PC-9 (cell line): ENCODE data around the gene MAGEC3. TPM values are rescaled to one million over a fixed set of nuclear protein-coding genes. Genes with fewer than 3 reads are reported as not detected.
A peak's percentile ranks its signal among the peaks of the same experiment; 100 is the strongest.

Experiments
- BruUV-seq: library from RNA; stranded (reverse); fragments of 400-500 nt; replicated peaks from 2 replicates; lab custom pipeline; 2021; lab: Mats Ljungman, UMichigan
- CTCF ChIA-PET: fragments of 300-600 bp; sonication (Branson Sonifier 250); formaldehyde crosslinking; loops from one replicate; lab custom pipeline; 2022; ENCODE audit warnings: antibody characterized with exemption; lab: Charles Lee
- POLR2A ChIA-PET: fragments of 300-600 bp; sonication (Branson Sonifier 250); formaldehyde crosslinking; loops from one replicate; lab custom pipeline; 2022; ENCODE audit warnings: antibody characterized with exemption; ENCODE audit not compliant: unreplicated experiment; lab: Charles Lee
- DNase-seq, 2 experiments: peaks; one replicate each; pipeline versions ENCODE4 v3.0.0 to v3.0.0-alpha.2; 2015 to 2022; ENCODE audit warnings: mixed read lengths in 1 of 2
- H2AFZ ChIP-seq: fragments of 200-600 bp; sonication (generic); 2 replicates; pipeline ENCODE4 v1.8.1; 2017; ENCODE audit warnings: antibody characterized with exemption
- H3F3A ChIP-seq: fragments of 200-600 bp; sonication (generic); 2 replicates; pipeline ENCODE4 v1.8.1; 2017; ENCODE audit warnings: antibody characterized with exemption, mild to moderate bottlenecking, low read depth; ENCODE audit not compliant: insufficient read depth
- H3K27ac ChIP-seq: fragments of 200-600 bp; sonication (generic); 2 replicates; pipeline ENCODE4 v1.6.1; 2016; ENCODE audit warnings: mixed run types
- H3K27me3 ChIP-seq: fragments of 200-600 bp; sonication (generic); 2 replicates; pipeline ENCODE4 v1.6.1; 2016; ENCODE audit warnings: low read depth, mixed run types; ENCODE audit not compliant: insufficient read depth
- H3K36me3 ChIP-seq: fragments of 200-600 bp; sonication (generic); 2 replicates; pipeline ENCODE4 v1.6.1; 2016; ENCODE audit warnings: low read depth, mixed run types
- H3K4me1 ChIP-seq: fragments of 200-600 bp; sonication (generic); replicated peaks from 2 replicates; pipeline ENCODE4 v1.6.1; 2016; ENCODE audit warnings: mixed run types; ENCODE audit not compliant: insufficient read depth
- H3K4me2 ChIP-seq: fragments of 200-600 bp; sonication (generic); 2 replicates; pipeline ENCODE4 v1.6.1; 2017; ENCODE audit warnings: mixed run types
- H3K4me3 ChIP-seq: fragments of 200-600 bp; sonication (generic); 2 replicates; pipeline ENCODE4 v1.6.1; 2016; ENCODE audit warnings: mixed run types
- H3K79me2 ChIP-seq: fragments of 200-600 bp; sonication (generic); 2 replicates; pipeline ENCODE4 v1.6.1; 2017; ENCODE audit warnings: low read depth, mixed run types
- H3K9me2 ChIP-seq: fragments of 200-600 bp; sonication (generic); 2 replicates; pipeline ENCODE4 v1.8.1; 2017; ENCODE audit warnings: mild to moderate bottlenecking; ENCODE audit not compliant: insufficient read depth
- H3K9me3 ChIP-seq: fragments of 200-600 bp; sonication (generic); 2 replicates; pipeline ENCODE4 v1.8.1; 2016; ENCODE audit warnings: low read depth; ENCODE audit not compliant: insufficient read depth
- H4K20me1 ChIP-seq: fragments of 200-600 bp; sonication (generic); 2 replicates; pipeline ENCODE4 v1.8.1; 2017; ENCODE audit not compliant: insufficient read depth
- CTCF ChIP-seq: fragments of 200-600 bp; sonication (generic); conservative IDR thresholded peaks from 2 replicates; pipeline ENCODE4 v1.6.1; 2017; ENCODE audit warnings: mixed run types, antibody characterized with exemption, mild to moderate bottlenecking, moderate library complexity
- EZH2 ChIP-seq: fragments of 200-600 bp; sonication (generic); IDR thresholded peaks from 2 replicates; pipeline ENCODE4 v1.8.0; 2017; ENCODE audit warnings: antibody characterized with exemption, low read depth
- intact Hi-C: fragments of 100-400 bp; cut with micrococcal nuclease; formaldehyde crosslinking; loops from one replicate; pipeline ENCODE4 v1.10.0; 2022; ENCODE audit not compliant: unreplicated experiment
- total RNA-seq: library from RNA; stranded (reverse); gene quantifications from 2 replicates; pipeline ENCODE4 v1.2.3, GENCODE V29; 2021

Gene MAGEC3
- total RNA-seq, 1 experiment from 2014 or later = not detected

- ChIA-PET CTCF (no interaction called here), POLR2A (no interaction called here)
These were observed 56.6 kb downstream of the MAGEC3 start for GRCh38 chrX:141894733-141895132.

GRCh38 chrX:141897690-141898089 is 59.6 kb downstream of the MAGEC3 start:
- Histone ChIP-seq H4K20me1 (no peaks in the 10 kb centered on the region), H3K9me3 (no peaks in the 10 kb centered on the region), H3K27me3 (peaks cover 4% of the 10 kb centered on the region; the same call in 1 of the 2 replicates), H3K4me3 (no peak overlapping the region), H3K4me2 (no peak overlapping the region), H3K27ac (no peak overlapping the region), H3K4me1 (no peaks in the 10 kb centered on the region), H2AFZ (no peak overlapping the region), H3F3A (no peaks in the 10 kb centered on the region), H3K36me3 (no peaks in the 10 kb centered on the region), H3K9me2 (no peaks in the 10 kb centered on the region), H3K79me2 (no peaks in the 10 kb centered on the region)
- intact Hi-C loops = no loop called here
- TF ChIP-seq EZH2 = no peak
- TF ChIP-seq CTCF = no peak
- no TSS peak for BruUV-seq
- peak in 1 of 2 experiments; percentile 18 for DNase-seq
- ChIA-PET CTCF (no interaction called here), POLR2A (no interaction called here)

More at GRCh38 chrX:141894733-141895132, 56.6 kb downstream of the MAGEC3 start:
- H3K4me2 ChIP-seq = no peak overlapping the region
- no peak overlapping the region for H3K27ac ChIP-seq
- no peaks in the 10 kb centered on the region for H3K9me2 ChIP-seq
- no peaks in the 10 kb centered on the region for H3K36me3 ChIP-seq
- no peaks in the 10 kb centered on the region for H3K9me3 ChIP-seq
- peaks cover 4% of the 10 kb centered on the region for H3K27me3 ChIP-seq
- no peaks in the 10 kb centered on the region for H3K79me2 ChIP-seq
- DNase-seq = no peak
- BruUV-seq = no TSS peak
- no peaks in the 10 kb centered on the region for H3F3A ChIP-seq
- intact Hi-C loops = no loop called here
- no peak overlapping the region for H2AFZ ChIP-seq
- TF ChIP-seq EZH2 (no peak), CTCF (no peak)
- no peaks in the 10 kb centered on the region for H4K20me1 ChIP-seq
- H3K4me1 ChIP-seq = no peaks in the 10 kb centered on the region
- H3K4me3 ChIP-seq = no peak overlapping the region

DNA sequence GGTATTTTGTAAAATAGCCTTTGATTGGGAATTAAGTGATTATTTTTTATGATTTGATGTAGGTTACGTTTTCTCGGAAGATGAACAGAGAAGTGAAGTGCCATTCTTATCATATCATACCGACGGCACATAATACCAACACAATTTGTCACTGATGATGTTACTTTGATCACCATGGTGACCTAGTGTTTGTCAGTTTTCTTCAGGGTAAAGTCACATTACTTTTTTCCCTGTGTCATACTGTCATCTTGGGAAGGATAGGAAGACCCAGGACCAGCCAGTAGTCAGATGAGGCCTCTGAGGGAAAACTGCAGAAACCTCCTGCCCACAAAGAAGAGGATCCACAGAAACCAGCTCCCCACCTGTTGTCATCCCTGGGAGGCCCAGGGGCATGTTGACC is 64.2 kb downstream of the MAGEC3 start:
- Histone ChIP-seq H3K27me3 (peaks cover under 1% of the 10 kb centered on the region; the same call in 1 of the 2 replicates), H3K4me3 (no peak overlapping the region), H3K9me2 (no peaks in the 10 kb centered on the region), H3K79me2 (no peaks in the 10 kb centered on the region), H3F3A (no peaks in the 10 kb centered on the region), H3K4me2 (no peak overlapping the region), H3K27ac (no peak overlapping the region), H2AFZ (no peak overlapping the region), H3K36me3 (no peaks in the 10 kb centered on the region), H3K4me1 (no peaks in the 10 kb centered on the region), H3K9me3 (no peaks in the 10 kb centered on the region), H4K20me1 (no peaks in the 10 kb centered on the region)
- intact Hi-C loops = no loop called here
- POLR2A ChIA-PET = no interaction called here
- CTCF ChIA-PET = no interaction called here
- no TSS peak for BruUV-seq
- DNase-seq = no peak
- TF ChIP-seq EZH2 (no peak), CTCF (no peak)
